Kidney epithelial cell (primary cell): ENCODE data around the gene COL26A1. TPM values are rescaled to one million over a fixed set of nuclear protein-coding genes. Genes with fewer than 3 reads are reported as not detected.

ENCODE experiments used
- DNase-seq: peaks from one replicate; pipeline ENCODE4 v3.0.0-alpha.2; 2010; ENCODE audit warnings: low read depth
- H3K27me3 ChIP-seq: 2 replicates; pipeline ENCODE4 v1.6.0; 2011; ENCODE audit warnings: low read length; ENCODE audit not compliant: control insufficient read depth, insufficient read depth
- H3K36me3 ChIP-seq: 2 replicates; pipeline ENCODE4 v1.5.1; 2011; ENCODE audit warnings: low read length; ENCODE audit not compliant: control insufficient read depth, insufficient read depth
- H3K4me3 ChIP-seq: 2 replicates; pipeline ENCODE4 v1.5.1; 2011; ENCODE audit warnings: low read depth, mild to moderate bottlenecking, control low read depth, low read length
- total RNA-seq: library from RNA; depleted of rRNA; stranded (reverse); fragments of >200 nt; gene quantifications from 2 replicates; pipeline ENCODE4 v1.2.3, GENCODE V29; 2015
- TF ChIP-seq, protein P1 (sequence below): IDR thresholded peaks from 2 replicates; pipeline ENCODE4 v1.5.1; 2011; ENCODE audit warnings: mild to moderate bottlenecking, moderate library complexity, low read length, control low read depth, inconsistent platforms; ENCODE audit not compliant: insufficient read depth, poor library complexity, severe bottlenecking

The COL26A1 gene
- total RNA-seq, 1 donor from 2014 or later: 0.42 TPM

DNA sequence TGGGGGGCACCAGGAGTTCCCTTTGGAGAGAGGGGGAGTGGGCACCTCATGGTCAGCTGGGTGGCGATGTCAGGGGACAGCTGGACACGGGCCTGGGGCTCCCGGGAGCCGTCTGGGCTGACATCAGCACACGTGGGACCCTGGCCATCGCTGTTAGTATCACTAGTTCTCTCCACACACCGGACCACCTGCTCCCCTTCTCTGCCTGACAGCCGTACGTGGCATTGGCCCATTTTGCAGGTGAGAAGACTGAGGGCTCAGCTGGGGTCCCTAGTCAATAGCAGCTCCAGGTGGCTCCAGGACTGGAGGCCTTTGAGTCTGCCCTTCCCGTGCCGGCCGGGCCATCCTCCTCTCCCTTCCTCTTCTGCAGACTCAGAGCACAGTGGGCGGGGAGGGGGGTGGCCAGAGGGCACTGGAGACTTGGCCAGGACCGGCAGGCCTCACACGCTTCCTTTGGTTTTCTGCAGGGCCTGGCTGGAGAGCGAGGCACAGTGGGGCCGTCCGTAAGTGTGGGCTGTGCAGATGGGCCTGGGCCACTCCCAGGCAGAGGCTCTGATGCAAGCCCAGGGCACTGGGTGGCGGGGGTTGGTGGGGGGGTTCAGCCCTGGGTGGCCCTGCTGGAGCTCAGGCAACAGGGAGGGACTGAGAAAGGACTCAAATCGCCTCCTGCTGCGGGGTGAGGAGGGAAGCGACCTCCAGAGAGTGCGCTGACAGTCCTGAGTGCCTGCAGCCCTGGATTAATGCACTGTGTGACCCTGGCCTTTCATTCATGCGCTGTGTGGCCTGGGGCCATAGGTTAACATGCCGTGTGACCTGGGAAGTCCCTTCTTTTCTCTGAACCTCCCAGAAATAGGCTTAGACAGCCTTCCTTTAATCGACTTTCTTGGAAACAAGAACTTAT lies 188.2 kb downstream of the COL26A1 start:
- no peak for DNase-seq
- no peaks in the 10 kb centered on the region for H3K36me3 ChIP-seq
- TF ChIP-seq, protein P1, sequence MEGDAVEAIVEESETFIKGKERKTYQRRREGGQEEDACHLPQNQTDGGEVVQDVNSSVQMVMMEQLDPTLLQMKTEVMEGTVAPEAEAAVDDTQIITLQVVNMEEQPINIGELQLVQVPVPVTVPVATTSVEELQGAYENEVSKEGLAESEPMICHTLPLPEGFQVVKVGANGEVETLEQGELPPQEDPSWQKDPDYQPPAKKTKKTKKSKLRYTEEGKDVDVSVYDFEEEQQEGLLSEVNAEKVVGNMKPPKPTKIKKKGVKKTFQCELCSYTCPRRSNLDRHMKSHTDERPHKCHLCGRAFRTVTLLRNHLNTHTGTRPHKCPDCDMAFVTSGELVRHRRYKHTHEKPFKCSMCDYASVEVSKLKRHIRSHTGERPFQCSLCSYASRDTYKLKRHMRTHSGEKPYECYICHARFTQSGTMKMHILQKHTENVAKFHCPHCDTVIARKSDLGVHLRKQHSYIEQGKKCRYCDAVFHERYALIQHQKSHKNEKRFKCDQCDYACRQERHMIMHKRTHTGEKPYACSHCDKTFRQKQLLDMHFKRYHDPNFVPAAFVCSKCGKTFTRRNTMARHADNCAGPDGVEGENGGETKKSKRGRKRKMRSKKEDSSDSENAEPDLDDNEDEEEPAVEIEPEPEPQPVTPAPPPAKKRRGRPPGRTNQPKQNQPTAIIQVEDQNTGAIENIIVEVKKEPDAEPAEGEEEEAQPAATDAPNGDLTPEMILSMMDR: no peak

DNA sequence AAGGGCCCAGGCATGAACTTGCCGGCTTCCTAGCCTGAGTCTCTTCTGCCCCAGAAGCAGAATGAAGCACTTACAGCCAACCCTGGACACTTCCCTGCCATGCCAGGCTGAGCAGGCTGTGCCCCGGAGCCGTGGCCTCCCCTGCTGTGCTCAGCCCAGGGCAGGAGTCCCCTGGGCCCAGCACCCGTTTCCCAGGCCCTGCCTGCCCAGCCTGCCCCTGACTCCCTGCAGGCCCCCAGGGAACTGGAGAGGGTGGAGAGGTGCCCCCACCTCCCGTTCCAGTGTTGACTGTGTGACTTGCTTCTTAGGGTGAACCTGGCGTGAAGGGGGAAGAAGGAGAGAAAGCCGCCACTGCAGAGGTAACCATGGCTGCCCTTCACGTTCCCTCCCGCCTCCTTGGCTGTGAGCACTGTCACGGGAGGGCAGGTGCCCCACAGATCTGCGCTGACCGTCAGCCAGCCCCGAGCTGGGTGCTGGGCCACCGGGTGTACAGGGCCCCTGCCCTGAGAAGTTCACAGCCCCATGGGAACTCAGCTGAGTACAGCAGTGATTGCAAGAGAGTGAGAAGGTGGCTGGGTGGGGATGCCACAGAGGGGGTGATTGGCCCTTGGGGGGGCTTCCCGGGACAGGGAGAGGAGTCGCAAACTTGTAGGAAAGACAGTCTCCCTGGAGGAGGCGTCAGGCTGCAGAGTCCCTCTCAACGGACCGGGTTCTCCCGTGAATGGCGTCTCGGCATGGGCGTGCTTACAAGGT lies 190.5 kb downstream of the COL26A1 start:
- peaks cover 15% of the 10 kb centered on the region for H3K27me3 ChIP-seq
- TF ChIP-seq, protein P1: no peak
- H3K36me3 ChIP-seq: no peaks in the 10 kb centered on the region
- DNase-seq: no peak
- H3K4me3 ChIP-seq: no peak overlapping the region

More for the DNA sequence above, 188.2 kb downstream of the COL26A1 start:
- Histone ChIP-seq H3K4me3 (no peak overlapping the region), H3K27me3 (peaks cover 15% of the 10 kb centered on the region)

DNA sequence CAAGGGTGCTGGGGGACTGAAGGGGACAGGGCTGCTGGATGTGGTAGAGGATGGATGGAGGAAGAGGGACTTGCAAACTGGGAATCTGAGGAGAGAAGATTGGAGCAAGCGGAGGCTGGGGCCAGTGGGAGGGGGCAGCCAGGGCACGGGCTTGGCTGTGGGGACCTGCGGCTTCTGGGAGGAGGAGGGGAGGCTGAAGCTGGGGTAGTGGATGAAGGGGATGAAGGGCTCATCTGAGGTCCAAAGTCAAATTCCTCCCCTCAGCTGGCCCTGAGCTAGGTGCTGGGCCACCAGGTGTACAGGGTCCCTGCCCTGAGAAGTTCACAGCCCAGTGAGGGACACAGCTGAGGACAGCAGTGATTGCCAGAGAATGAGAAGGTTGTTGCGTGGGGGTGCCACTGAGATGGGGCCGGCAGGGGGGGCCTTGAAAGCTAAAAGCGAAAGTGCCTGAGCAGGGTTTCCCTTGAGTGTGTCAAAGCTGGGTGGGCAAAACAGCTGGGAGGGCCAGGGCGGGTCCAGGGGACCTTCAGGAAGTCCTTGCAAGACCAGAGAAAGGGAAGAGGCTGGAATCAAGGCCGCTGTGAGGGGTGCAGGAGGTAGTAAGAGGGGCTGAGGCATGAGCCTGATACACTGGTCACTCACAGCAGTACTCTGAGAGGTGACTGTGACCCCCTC lies 191.2 kb downstream of the COL26A1 start:
- Histone ChIP-seq H3K4me3 (no peak overlapping the region), H3K27me3 (peaks cover 15% of the 10 kb centered on the region), H3K36me3 (no peaks in the 10 kb centered on the region)
- TF ChIP-seq, protein P1: no peak
- DNase-seq: no peak

DNA sequence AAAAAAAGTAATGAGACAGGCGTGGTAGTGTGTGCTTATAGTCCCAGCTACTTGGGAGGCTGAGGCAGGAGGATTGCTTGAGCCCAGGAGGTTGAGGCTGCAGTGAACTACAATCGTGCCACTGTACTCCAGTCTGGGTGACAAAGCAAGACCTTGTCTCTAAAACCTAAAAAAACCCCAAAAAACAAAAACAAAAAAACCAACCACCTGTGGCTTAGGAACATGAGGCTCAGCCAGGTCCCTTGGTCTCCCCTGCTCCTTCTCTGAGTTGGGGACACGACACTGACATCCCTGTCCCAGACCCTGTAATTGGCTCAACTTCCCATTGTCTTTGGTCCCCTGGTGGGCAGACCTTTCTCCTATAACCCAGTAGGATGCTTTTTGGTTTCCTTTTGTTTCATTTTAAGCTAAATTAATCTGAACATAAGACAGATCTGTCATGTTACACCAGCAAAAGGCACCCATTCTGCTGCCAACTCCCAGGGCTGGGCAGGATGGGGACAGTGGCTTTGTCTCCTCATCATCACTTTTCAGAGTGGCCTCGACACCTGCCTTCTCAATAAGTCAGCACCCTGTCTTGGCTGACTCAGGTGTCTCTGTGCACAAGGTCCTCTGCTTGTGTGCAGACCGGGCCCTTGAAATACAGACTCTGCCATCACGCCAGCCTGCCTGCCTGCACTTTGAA lies 192.1 kb downstream of the COL26A1 start:
- TF ChIP-seq, protein P1: no peak
- no peaks in the 10 kb centered on the region for H3K36me3 ChIP-seq
- H3K4me3 ChIP-seq: no peak overlapping the region
- DNase-seq: no peak
- H3K27me3 ChIP-seq: peaks cover 15% of the 10 kb centered on the region

DNA sequence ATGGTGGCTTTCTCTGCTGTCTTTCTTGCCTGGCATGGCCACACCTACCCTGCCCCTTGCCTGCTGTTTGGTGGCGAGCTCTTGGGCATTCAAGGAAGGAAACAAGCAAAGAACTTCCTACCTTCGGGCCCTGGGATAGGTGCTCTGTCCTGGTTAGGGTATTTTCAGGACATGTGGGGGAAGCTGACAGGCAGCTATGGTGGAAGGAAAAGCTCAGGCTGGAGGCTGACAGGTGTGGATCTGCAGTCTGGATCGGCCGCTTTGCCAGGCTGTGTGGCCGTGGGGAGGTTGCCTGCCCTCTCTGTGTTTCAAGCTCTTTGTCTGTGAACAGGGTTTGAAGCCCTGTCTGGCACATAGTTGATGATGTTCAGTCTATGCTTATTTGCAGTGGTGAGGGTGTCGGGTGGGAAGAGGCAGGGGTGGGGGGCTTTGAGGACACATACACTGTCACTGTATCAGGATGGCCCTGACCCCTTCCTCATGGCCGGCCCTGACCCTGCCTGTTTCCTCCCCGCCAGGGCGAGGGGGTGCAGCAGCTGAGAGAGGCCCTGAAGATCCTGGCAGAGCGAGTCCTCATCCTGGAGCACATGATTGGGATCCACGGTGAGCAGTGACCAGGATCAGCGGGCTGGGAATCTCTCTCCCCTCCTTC lies 192.7 kb downstream of the COL26A1 start:
- DNase-seq: no peak

More for the DNA sequence above, 192.7 kb downstream of the COL26A1 start:
- H3K4me3 ChIP-seq: no peak overlapping the region
- TF ChIP-seq, protein P1: no peak
- H3K27me3 ChIP-seq: peaks cover 15% of the 10 kb centered on the region
- no peaks in the 10 kb centered on the region for H3K36me3 ChIP-seq
